ENCODE results near the gene VPREB1.

- TF ChIP-seq CTCF (IDR thresholded peaks at IDR 0.05) (no peak), POLR2A (IDR thresholded peaks at IDR 0.05; ENCODE audit: low read depth) (no peak), POLR2AphosphoS5 (IDR thresholded peaks at IDR 0.05) (no peak)
These were observed 34.2 kb upstream of the VPREB1 start for GRCh38 chr22:22210375-22210774.
